ENCODE data around the gene ZNF280D. TPM values are rescaled to one million over a fixed set of nuclear protein-coding genes. Genes with fewer than 3 reads are reported as not detected.

Gene ZNF280D
- total RNA-seq, 1 experiment from 2014 or later = 25.3 TPM

- Histone ChIP-seq H2AFZ (ENCODE audit: low read depth, low read length, poor library complexity, severe bottlenecking) (no peak overlapping the region), H3K9ac (ENCODE audit: low read length) (no peak overlapping the region), H3K4me2 (ENCODE audit: low read length) (no peak overlapping the region), H3K79me2 (ENCODE audit: insufficient read depth, low read length) (no peaks in the 10 kb centered on the region), H3K9me3 (ENCODE audit: control insufficient read depth in 1 of 2, insufficient read depth in 1 of 2, low read depth in 1 of 2, low read length in 2 of 2) (no peaks in the 10 kb centered on the region), H3K4me3 (replicated peaks in 1 of 2; ENCODE audit: low read depth in 1 of 2, low read length in 2 of 2) (no peak overlapping the region), H3K27ac (ENCODE audit: low read depth, low read length) (no peak overlapping the region), H3K27me3 (ENCODE audit: insufficient read depth, low read length) (no peaks in the 10 kb centered on the region), H3K9me2 (ENCODE audit: insufficient read depth) (no peaks in the 10 kb centered on the region), H3K36me3 (ENCODE audit: control insufficient read depth in 1 of 2, insufficient read depth in 2 of 2, low read length in 2 of 2) (no peaks in the 10 kb centered on the region), H4K20me1 (ENCODE audit: insufficient read depth) (no peaks in the 10 kb centered on the region), H3K4me1 (ENCODE audit: control insufficient read depth in 1 of 2, insufficient read depth in 2 of 2, low read length in 2 of 2) (no peaks in the 10 kb centered on the region)
- POLR2A ChIA-PET = no interaction called here
- TF ChIP-seq JUND (IDR thresholded peaks at IDR 0.05) = no peak
- TF ChIP-seq ZFX (IDR thresholded peaks at IDR 0.05) = no peak
- TF ChIP-seq CTCF (IDR thresholded peaks at IDR 0.05 in 2 of 3, conservative IDR thresholded peaks at IDR 0.05 in 1 of 3; ENCODE audit: borderline replicate concordance in 1 of 3, insufficient read depth in 1 of 3, low read depth in 2 of 3, low read length in 2 of 3) = no peak
- TF ChIP-seq FOSL1 (IDR thresholded peaks at IDR 0.05; ENCODE audit: low read depth) = no peak
- TF ChIP-seq SRF (IDR thresholded peaks at IDR 0.05; ENCODE audit: low read depth) = no peak
- no peak for TF ChIP-seq REST (IDR thresholded peaks at IDR 0.05; ENCODE audit: low read depth)
- no peak for TF ChIP-seq ZNF274 (IDR thresholded peaks at IDR 0.05; ENCODE audit: low read depth, low read length)
- ATAC-seq = no peak
- intact Hi-C loops (cut with micrococcal nuclease) = no loop called here
- no TSS peak for BruUV-seq (replicated peaks)
- no peak for DNase-seq (ENCODE audit: low read depth, low spot score)
- CTCF ChIA-PET = no interaction called here
- RAD21 ChIA-PET (ENCODE audit: low non-redundant PET in 1 of 2, low total read pairs in 2 of 2, uncharacterized antibody in 2 of 2, unreplicated experiment in 2 of 2) = no interaction called here
Observed at GRCh38 chr15:56752986-56753385, 19.7 kb upstream of the ZNF280D start.
